OCI-LY3 (cell line): ENCODE data around the gene PIGU.
A peak's percentile ranks its signal among the peaks of the same experiment; 100 is the strongest.

Source experiments
- H2AFZ ChIP-seq: fragments of 200-600, 300-600 bp; shearing (Covaris generic); 2 replicates; pipeline ENCODE4 v1.6.0; 2014; ENCODE audit warnings: antibody characterized with exemption, low read depth, low read length
- H3K27ac ChIP-seq: fragments of 200-600, 300-600 bp; sonication (generic); 2 replicates; pipeline ENCODE4 v1.5.1; 2014; ENCODE audit warnings: mild to moderate bottlenecking, low read length, moderate library complexity, mixed read lengths
- H3K27me3 ChIP-seq: fragments of 200-600, 300-600 bp; sonication (generic); 2 replicates; pipeline ENCODE4 v1.6.1; 2014; ENCODE audit warnings: low read depth, low read length, mixed read lengths
- H3K36me3 ChIP-seq: fragments of 200-600, 300-600 bp; sonication (generic); replicated peaks from 2 replicates; pipeline ENCODE3; 2014; ENCODE audit warnings: low read depth, low read length, mixed read lengths
- H3K4me1 ChIP-seq: fragments of 300-600, 200-600 bp; sonication (generic); 2 replicates; pipeline ENCODE4 v1.6.1; 2014; ENCODE audit warnings: low read length, mixed read lengths
- H3K4me2 ChIP-seq: fragments of 200-600, 300-600 bp; sonication (generic); 2 replicates; pipeline ENCODE4 v1.6.1; 2014; ENCODE audit warnings: low read length, mixed read lengths
- H3K4me3 ChIP-seq: fragments of 300-600, 200-600 bp; sonication (generic); 2 replicates; pipeline ENCODE4 v1.5.1; 2014; ENCODE audit warnings: antibody characterized with exemption, mild to moderate bottlenecking, low read length, moderate library complexity
- H3K79me2 ChIP-seq: fragments of 300-600, 200-600 bp; shearing (Covaris generic); 2 replicates; pipeline ENCODE4 v1.6.1; 2014; ENCODE audit warnings: mild to moderate bottlenecking, low read length, mixed read lengths
- H3K9ac ChIP-seq: fragments of 300-600, 200-600 bp; shearing (Covaris generic); 2 replicates; pipeline ENCODE4 v1.6.0; 2014; ENCODE audit warnings: mild to moderate bottlenecking, low read length, moderate library complexity
- H3K9me3 ChIP-seq: fragments of 200-600, 300-600 bp; shearing (Covaris generic); 2 replicates; pipeline ENCODE4 v1.6.1; 2014; ENCODE audit warnings: low read length, mixed read lengths; ENCODE audit not compliant: insufficient read depth
- H4K20me1 ChIP-seq: fragments of 200-600, 300-600 bp; sonication (generic); 2 replicates; pipeline ENCODE4 v1.6.1; 2016; ENCODE audit warnings: low read length, mixed read lengths; ENCODE audit not compliant: insufficient read depth
- CTCF ChIP-seq: fragments of 200-600, 300-600 bp; sonication (generic); IDR thresholded peaks from 2 replicates; pipeline ENCODE4 v1.5.1; 2014; ENCODE audit warnings: antibody characterized with exemption, low read length, low read depth
- EZH2phosphoT487 ChIP-seq: fragments of 200-600 bp; shearing (Covaris generic); IDR thresholded peaks from 2 replicates; pipeline ENCODE4 v1.6.1; 2018; ENCODE audit warnings: antibody characterized with exemption, mixed run types, low read depth

Gene PIGU

GRCh38 chr20:34582221-34582620 lies 94.7 kb downstream of the PIGU start:
- no peak overlapping the region for H3K4me3 ChIP-seq
- peak overlapping the region; percentile 37 for H3K4me2 ChIP-seq
- H3K27me3 ChIP-seq: no peaks in the 10 kb centered on the region
- peaks cover 21% of the 10 kb centered on the region for H3K36me3 ChIP-seq
- H3K27ac ChIP-seq: peak overlapping the region; percentile 42; the same call in 1 of the 2 replicates
- TF ChIP-seq EZH2phosphoT487 (no peak), CTCF (no peak)
- H2AFZ ChIP-seq: no peak overlapping the region
- H4K20me1 ChIP-seq: no peaks in the 10 kb centered on the region
- H3K79me2 ChIP-seq: no peaks in the 10 kb centered on the region
- no peak overlapping the region for H3K9ac ChIP-seq
- peaks cover 27% of the 10 kb centered on the region for H3K4me1 ChIP-seq
- H3K9me3 ChIP-seq: no peaks in the 10 kb centered on the region

GRCh38 chr20:34581341-34582184 lies 95.3 kb downstream of the PIGU start:
- TF ChIP-seq CTCF: no peak
- no peak overlapping the region for H2AFZ ChIP-seq

GRCh38 chr20:34579979-34580940 lies 96.6 kb downstream of the PIGU start:
- H3K27me3 ChIP-seq: no peaks in the 10 kb centered on the region
- H2AFZ ChIP-seq: no peak overlapping the region
- H3K9me3 ChIP-seq: no peaks in the 10 kb centered on the region
- H3K4me1 ChIP-seq: peaks cover 27% of the 10 kb centered on the region
- H3K9ac ChIP-seq: no peak overlapping the region
- H4K20me1 ChIP-seq: no peaks in the 10 kb centered on the region
- peak overlapping the region; percentile 16 for H3K27ac ChIP-seq
- H3K4me2 ChIP-seq: peak overlapping the region; percentile 14
- H3K36me3 ChIP-seq: peaks cover 17% of the 10 kb centered on the region
- H3K4me3 ChIP-seq: no peak overlapping the region
- H3K79me2 ChIP-seq: no peaks in the 10 kb centered on the region
- TF ChIP-seq EZH2phosphoT487: no peak
- TF ChIP-seq CTCF: no peak

More at GRCh38 chr20:34581341-34582184, 95.3 kb downstream of the PIGU start:
- H3K4me2 ChIP-seq: peak overlapping the region; percentile 37
- H3K36me3 ChIP-seq: peaks cover 21% of the 10 kb centered on the region
- H3K9ac ChIP-seq: no peak overlapping the region
- no peaks in the 10 kb centered on the region for H3K79me2 ChIP-seq
- H3K27me3 ChIP-seq: no peaks in the 10 kb centered on the region
- no peaks in the 10 kb centered on the region for H4K20me1 ChIP-seq
- H3K4me3 ChIP-seq: no peak overlapping the region
- no peaks in the 10 kb centered on the region for H3K9me3 ChIP-seq
- peaks cover 27% of the 10 kb centered on the region for H3K4me1 ChIP-seq
- peak overlapping the region; percentile 42 for H3K27ac ChIP-seq
